Ishikawa (cell line): ENCODE measurements around the gene FRMPD4.

Experiments used
- CEBPB ChIP-seq: IDR thresholded peaks from 2 replicates; pipeline ENCODE4 v1.6.1; 2012
- CREB1 ChIP-seq: IDR thresholded peaks from 2 replicates; pipeline ENCODE4 v1.6.1; 2012; ENCODE audit warnings: low read depth
- EGR1 ChIP-seq: IDR thresholded peaks from 2 replicates; pipeline ENCODE4 v1.6.1; 2012
- EP300 ChIP-seq: IDR thresholded peaks from 2 replicates; pipeline ENCODE4 v1.6.1; 2012; ENCODE audit warnings: borderline replicate concordance
- RAD21 ChIP-seq: IDR thresholded peaks from 2 replicates; pipeline ENCODE4 v1.6.1; 2012; ENCODE audit warnings: low read depth
- YY1 ChIP-seq: IDR thresholded peaks from 2 replicates; pipeline ENCODE4 v1.6.1; 2012; ENCODE audit warnings: low read depth
- TF ChIP-seq, protein P1 (sequence below): IDR thresholded peaks from 2 replicates; pipeline ENCODE4 v1.6.1; 2012
- TF ChIP-seq, protein P2 (sequence below): IDR thresholded peaks from 2 replicates; pipeline ENCODE4 v1.6.1; 2012
- TF ChIP-seq, protein P3 (sequence below): IDR thresholded peaks from 2 replicates; pipeline ENCODE4 v1.6.1; 2012; ENCODE audit warnings: low read depth, mild to moderate bottlenecking

- TF ChIP-seq YY1 (no peak), EP300 (no peak), EGR1 (no peak), CEBPB (no peak), CREB1 (no peak), RAD21 (no peak)
- TF ChIP-seq, protein P1, sequence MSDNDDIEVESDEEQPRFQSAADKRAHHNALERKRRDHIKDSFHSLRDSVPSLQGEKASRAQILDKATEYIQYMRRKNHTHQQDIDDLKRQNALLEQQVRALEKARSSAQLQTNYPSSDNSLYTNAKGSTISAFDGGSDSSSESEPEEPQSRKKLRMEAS, result no peak
- TF ChIP-seq, protein P2, sequence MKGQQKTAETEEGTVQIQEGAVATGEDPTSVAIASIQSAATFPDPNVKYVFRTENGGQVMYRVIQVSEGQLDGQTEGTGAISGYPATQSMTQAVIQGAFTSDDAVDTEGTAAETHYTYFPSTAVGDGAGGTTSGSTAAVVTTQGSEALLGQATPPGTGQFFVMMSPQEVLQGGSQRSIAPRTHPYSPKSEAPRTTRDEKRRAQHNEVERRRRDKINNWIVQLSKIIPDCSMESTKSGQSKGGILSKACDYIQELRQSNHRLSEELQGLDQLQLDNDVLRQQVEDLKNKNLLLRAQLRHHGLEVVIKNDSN, result no peak
- TF ChIP-seq, protein P3, sequence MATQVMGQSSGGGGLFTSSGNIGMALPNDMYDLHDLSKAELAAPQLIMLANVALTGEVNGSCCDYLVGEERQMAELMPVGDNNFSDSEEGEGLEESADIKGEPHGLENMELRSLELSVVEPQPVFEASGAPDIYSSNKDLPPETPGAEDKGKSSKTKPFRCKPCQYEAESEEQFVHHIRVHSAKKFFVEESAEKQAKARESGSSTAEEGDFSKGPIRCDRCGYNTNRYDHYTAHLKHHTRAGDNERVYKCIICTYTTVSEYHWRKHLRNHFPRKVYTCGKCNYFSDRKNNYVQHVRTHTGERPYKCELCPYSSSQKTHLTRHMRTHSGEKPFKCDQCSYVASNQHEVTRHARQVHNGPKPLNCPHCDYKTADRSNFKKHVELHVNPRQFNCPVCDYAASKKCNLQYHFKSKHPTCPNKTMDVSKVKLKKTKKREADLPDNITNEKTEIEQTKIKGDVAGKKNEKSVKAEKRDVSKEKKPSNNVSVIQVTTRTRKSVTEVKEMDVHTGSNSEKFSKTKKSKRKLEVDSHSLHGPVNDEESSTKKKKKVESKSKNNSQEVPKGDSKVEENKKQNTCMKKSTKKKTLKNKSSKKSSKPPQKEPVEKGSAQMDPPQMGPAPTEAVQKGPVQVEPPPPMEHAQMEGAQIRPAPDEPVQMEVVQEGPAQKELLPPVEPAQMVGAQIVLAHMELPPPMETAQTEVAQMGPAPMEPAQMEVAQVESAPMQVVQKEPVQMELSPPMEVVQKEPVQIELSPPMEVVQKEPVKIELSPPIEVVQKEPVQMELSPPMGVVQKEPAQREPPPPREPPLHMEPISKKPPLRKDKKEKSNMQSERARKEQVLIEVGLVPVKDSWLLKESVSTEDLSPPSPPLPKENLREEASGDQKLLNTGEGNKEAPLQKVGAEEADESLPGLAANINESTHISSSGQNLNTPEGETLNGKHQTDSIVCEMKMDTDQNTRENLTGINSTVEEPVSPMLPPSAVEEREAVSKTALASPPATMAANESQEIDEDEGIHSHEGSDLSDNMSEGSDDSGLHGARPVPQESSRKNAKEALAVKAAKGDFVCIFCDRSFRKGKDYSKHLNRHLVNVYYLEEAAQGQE, result no peak
These were observed 442.3 kb downstream of the FRMPD4 start for GRCh38 chrX:12580548-12580947.
